Right kidney (tissue), 1 donor: ENCODE data around the gene RILPL1.
"Not testable (repeated sequence)": the region's sequence is repeated elsewhere in the genome, so short reads cannot be mapped to it uniquely, and the experiment has no call there.

Experiments used
- DNase-seq: peaks from one replicate; pipeline ENCODE4 v3.0.0-alpha.2; 2016

RILPL1 gene

DNA sequence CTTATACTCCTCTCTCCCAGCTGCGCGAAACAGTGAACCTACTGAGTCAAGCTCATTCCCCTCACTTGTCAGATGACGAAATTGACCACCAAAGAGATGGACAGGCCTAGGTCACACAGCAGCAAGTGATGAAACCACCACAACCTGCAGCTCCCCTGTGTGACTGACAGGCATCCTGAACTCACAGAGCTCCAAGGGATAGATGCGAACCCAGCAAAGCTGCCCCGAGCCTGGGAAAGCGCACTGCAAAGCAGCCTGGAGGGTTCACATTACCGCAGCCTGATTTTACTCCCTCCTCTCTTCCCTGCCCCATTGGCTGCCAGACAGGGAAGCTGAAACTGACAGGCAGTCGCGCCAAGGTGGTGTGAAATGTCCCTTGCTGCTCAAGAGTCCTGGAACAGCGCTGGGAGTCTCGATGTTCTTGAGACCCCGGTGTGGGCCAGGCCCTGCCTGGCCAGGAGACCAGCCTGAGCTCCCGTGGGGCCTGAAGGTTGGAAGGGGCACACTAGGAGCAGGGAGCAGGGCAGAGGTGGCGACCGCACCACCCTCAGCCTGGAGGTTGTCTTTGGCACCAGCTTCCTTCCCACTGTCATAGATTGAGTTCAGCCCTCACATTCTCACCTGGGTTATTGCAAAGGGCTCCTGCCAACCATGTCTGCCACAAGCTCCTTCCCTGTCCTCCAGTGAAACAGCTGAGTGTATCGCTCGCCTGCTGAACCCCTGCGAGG, 39.2 kb downstream of the RILPL1 start:
- peak; percentile 26 for DNase-seq

- not testable (repeated sequence) for DNase-seq
Observed at GRCh38 chr12:123492339-123493039, 41.0 kb downstream of the RILPL1 start.

DNA sequence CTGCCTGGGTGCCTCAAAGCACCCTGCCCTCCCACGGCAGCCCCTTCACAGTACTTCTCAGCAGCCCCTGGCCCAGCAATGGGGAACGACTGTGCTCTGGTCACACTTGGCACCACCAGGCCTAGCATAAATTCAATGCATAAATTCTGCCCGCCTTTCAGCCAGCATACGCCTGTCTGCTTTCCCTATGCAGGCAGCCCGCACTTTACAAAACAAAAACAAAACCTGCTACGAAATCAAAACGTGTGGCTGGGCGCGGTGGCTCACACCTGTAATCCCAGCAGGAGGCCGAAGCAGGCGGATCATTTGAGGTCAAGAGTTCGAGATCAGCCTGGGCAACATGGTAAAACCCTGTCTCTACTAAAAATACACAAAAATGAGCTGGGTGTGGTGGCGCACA, 42.0 kb downstream of the RILPL1 start:
- no peak for DNase-seq

GRCh38 chr12:123491056-123491455, 42.5 kb downstream of the RILPL1 start:
- no peak for DNase-seq

- DNase-seq, result no peak
Observed at GRCh38 chr12:123490089-123490488, 43.4 kb downstream of the RILPL1 start.

DNA sequence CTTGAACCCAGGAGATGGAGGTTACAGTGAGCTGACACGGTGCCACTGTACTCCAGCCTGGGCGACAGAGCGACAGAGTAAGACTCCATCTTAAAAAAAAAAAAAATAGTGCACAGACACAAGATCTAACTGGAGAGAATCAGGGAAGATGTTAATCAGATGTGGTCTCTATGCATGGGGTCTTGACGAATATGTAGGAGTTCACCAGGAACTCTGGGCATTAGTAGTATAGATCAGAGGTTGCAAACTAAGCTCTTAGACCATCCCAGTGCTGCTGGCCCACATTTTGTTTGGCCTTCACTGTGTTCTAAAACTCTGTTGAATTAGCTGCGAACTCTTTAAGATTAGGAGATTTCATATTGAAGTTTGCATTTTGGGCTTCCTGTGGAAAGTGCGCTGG, 43.9 kb downstream of the RILPL1 start:
- DNase-seq, result no peak

- peak; percentile 46 for DNase-seq
Observed at GRCh38 chr12:123488539-123489230, 44.8 kb downstream of the RILPL1 start.

DNA sequence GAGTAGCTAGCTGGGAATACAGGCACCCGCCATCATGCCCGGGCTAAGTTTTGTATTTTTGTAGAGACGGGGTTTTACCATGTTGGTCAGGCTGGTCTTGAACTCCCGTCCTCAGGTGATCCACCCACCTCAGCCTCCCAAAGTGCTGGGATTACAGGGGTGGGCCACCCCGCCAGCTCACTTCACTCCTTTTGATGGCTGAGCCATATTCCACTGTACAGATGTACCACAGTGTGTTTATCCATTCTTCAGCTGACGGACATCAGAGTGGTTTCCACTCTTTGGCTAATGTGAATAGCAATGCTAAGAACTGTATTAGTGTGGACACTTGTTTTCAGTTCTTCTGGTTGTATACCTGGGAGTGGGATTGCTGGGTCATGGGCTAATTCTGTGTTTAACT, 46.1 kb downstream of the RILPL1 start:
- no peak for DNase-seq

GRCh38 chr12:123485756-123486155, 47.8 kb downstream of the RILPL1 start:
- no peak for DNase-seq

DNA sequence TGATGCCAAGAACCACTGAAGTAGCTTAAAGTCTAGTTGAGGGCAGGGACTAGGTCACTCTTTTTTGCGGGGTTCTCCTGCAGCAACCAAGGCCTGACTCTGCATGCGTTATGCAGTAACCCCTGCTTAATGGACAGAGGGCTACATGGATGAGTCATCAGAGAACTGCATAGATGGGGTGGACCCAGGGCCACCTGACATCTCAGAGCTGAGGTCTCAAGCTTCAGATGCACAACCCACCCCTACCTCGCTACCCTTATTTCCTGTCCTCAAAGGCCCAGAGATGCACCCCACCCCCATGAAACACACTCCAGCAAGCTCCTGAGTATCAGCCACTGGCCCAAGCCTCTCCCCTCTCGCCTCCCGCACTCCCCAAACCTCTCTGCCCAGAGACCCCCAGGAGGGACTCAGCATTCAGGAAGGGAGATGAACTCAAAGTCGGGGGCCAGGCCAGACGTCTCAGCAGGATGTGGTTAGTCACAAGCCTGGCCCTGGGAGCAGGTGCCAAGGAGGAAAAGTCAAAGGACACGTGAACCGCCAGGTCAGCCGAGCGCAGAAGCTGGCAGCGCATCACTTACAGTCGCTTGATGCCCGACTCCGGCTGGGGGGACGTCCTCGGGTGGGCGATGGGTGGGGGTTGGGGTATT, 49.8 kb downstream of the RILPL1 start:
- no peak for DNase-seq

DNA sequence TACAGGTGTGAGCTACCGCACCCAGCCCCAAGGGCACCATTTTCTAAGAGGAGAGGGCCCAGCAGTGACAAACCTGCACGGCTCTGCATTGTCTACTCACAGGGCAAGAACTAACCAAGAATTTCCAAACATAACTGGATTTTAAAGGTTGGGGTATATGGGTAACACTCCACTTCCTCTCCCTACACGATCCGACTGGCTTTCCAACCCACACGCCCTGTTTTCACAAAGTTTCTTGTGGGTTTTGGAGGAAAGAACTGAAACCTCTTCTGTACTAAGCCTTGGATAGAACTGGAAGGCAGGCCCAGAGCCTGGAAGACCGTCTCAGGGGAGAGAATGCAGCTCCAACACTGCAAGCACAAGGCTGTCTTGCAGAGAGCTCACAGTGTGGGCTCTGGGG, 50.6 kb downstream of the RILPL1 start:
- DNase-seq, result no peak

DNA sequence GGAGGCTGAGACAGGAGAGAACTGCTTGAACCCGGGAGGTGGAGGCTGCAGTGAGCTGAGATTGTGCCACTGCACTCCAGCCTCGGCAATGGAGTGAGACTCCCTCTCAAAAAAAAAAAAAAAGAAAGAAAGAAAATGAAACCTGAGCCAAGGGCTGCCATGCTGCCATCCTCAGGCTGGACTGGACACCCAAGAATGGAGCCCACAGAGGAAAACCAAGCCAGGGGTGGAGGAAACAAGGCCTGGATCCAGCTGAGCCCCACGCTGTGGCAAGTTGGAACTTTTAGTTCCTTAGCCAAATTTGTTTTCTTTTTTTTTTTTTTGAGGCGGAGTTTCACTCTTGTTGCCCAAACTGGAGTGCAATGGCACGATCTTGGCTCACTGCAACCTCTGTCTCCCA, 52.3 kb downstream of the RILPL1 start:
- DNase-seq, result not testable (repeated sequence)

DNA sequence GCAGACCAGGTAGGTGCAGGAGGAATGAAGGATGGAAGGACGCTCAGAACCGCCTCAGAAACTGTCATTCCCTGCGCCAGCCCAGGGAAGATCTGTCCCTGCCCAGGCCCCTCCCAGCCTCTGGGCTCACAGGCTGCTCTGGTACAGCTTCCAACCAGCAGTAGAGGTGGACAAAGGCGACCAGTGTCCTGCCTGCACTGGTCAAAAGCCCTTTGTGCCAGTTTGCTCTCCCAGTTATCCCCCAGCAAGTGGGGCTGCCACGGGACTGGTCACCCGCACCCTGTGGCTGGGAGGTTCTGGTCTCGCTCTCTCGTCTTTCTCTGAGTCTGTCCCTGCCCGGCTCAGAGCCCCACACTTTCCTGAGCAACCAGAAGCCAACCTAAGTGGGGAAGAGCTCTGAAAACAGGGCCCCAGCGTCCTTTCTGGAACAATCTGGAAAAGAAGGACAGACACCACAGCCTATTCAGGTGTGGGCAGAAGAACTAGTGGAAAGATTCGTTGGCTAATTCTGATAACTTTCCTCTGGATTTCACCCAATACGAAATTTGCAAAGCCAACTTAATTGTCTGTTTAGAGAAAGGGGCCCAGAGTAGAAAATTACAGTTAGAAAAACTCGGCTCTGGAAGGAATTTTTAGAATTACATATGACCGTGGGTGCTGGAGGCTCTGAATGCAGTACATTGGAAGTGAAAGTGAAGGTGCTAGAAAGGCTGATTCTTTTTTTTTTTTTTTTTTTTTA, 53.9 kb downstream of the RILPL1 start:
- DNase-seq, result no peak

GRCh38 chr12:123478762-123479161, 54.8 kb downstream of the RILPL1 start:
- no peak for DNase-seq

GRCh38 chr12:123478069-123478468, 55.5 kb downstream of the RILPL1 start:
- no peak for DNase-seq

DNA sequence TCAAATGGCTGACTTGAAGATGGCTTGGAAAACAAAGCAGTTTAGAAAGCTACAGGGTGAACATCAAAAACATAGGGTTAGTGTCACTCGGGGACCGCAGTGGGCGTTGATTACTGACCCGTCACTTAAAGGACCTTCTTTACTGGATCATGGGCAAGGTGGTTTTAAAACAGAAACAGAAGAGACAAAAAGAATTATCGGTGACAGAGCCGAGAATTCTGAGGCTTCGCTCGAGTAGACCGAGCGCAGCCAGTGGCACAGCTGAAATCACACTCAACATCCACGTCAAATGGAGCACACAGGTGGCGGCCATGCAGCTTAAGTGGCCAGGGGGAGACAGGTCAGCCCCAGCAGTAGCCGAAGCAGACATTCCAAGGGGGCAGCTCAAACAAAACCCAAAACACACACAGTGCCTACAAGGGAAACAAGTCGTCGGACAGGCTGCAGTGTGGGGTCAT, 58.2 kb downstream of the RILPL1 start:
- DNase-seq, result peak; percentile 61

DNA sequence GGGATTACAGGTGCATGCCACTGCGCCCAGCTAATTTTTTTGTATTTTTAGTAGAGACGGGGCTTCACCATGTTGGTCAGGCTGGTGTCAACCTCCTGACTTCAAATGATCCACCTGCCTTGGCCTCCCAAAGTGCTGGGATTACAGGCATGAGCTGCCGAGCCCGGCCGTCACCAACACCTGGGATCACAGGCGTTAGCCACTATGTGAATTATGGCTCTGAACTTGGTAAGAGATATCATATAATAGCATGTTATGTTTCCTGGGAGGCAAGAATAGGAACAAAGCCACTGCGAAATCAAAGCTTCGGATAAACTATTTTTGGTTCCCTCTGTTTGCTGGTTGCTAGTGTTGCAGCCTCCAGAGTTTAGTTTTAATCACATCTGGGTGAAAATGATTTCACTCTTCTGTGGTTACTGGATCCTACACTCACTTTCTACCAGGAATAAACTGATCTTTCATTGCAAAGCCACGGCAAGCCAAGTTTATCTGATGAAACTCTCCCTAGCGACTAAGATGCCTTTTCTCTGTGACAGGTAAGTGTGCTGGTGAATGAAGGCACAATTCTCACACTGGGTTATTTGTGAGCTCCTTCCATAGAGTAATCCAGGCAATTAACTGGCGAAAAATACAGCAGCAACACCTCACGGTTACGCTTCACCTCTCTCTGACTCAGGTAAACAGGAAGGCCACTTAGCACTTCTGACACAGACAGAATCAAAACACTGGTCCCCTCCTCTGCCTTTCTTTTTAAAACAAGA, 58.9 kb downstream of the RILPL1 start:
- DNase-seq, result peak; percentile 38

DNA sequence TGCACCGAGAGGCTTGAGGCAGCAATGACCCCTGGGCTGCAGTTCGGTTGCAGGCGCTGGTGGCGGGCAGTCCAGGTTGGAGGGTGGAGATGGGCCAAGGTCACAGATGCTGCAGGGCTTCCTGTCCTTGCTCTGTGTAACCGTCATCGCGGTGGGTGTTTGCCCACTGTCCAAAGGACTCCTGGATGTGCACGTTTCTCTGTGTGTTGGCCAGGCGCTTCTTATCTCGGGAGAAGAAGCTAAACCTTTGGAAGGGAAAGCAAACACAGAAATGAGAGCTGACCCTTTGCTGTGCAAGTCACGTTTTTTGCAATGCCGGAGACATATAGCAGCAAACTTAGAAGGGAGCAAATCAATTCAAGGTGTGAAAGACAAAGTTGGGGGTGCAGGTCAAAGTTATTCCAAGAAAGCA, 61.1 kb downstream of the RILPL1 start:
- no peak for DNase-seq

DNA sequence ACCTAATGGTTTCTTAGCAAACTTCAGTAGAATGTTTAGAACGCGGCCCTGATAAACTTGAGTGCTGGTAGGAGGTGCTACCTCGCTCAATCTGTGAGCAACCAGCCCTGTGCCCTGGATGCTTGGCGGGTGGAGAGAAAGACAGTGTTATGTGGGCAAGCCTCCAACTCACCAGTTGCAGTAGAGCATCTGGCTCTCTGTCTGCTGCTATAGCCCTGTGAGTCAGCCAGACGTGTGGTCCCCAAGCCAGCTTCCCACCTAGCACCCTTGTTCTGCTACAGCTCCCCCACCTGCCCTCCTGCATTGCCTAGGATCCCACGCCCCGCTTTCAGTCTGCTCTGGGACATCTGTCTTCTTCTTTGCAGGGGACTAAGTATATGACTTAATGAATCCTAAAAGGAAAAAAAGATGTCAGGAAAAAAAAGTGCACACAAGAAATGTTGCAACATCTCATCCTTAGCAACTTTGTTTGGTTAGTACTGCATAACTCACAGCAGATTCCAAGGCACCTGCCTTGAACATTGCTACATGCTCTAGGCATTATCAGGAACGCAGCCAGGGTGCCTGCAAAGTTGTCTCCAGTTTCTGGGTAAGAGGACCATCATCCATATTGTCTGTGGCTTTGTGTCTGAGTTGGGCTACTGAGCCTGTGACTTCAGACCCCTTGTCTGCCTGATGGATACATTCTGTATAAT, 62.0 kb downstream of the RILPL1 start:
- DNase-seq, result no peak

- no peak for DNase-seq
Observed at GRCh38 chr12:123469978-123470377, 63.5 kb downstream of the RILPL1 start.

- no peak for DNase-seq
Observed at GRCh38 chr12:123468786-123469185, 64.7 kb downstream of the RILPL1 start.
